Naive thymus-derived CD4-positive, alpha-beta T cell (primary cell): ENCODE results near the gene DNAH6. TPM values are rescaled to one million over a fixed set of nuclear protein-coding genes. Genes with fewer than 3 reads are reported as not detected.

Experiments used
- ATAC-seq: fragments of 150-1000 bp; cut with Tn5 transposase; 2 replicates; pipeline ENCODE4 v1.10.0; 2021; ENCODE audit warnings: mild to moderate bottlenecking, moderate library complexity
- CTCF ChIA-PET: fragments of 350-600 bp; sonication (Branson Sonifier 250); formaldehyde crosslinking; loops from one replicate; lab custom pipeline; 2021; ENCODE audit warnings: antibody characterized with exemption; lab: Charles Lee
- POLR2A ChIA-PET: fragments of 350-600 bp; sonication (Branson Sonifier 250); formaldehyde crosslinking; loops from one replicate; lab custom pipeline; 2021; ENCODE audit warnings: antibody characterized with exemption, inconsistent platforms; lab: Charles Lee
- DNase-seq, 9 donors: peaks; one replicate each; pipeline versions ENCODE4 v3.0.0 to v3.0.0-alpha.2; 2020 to 2022; ENCODE audit warnings: mixed read lengths in 1 of 9
- H3K27ac ChIP-seq: one replicate; pipeline ENCODE4 v1.7.0; 2013; ENCODE audit warnings: mild to moderate bottlenecking, low read depth, low read length, moderate library complexity
- H3K27me3 ChIP-seq, 2 donors: one replicate each; pipeline ENCODE4 v1.7.0; 2013; ENCODE audit warnings: low read length in 2 of 2, mild to moderate bottlenecking in 2 of 2, moderate library complexity in 2 of 2; ENCODE audit not compliant: control insufficient read depth in 2 of 2, insufficient read depth in 2 of 2
- H3K36me3 ChIP-seq, 3 experiments: 1 replicate in 2 of 3; 2 replicates in 1 of 3; pipeline ENCODE4 v1.7.0; 2013; ENCODE audit warnings: low read length in 3 of 3, mild to moderate bottlenecking in 3 of 3, moderate library complexity in 1 of 3; ENCODE audit not compliant: insufficient read depth in 3 of 3, control insufficient read depth in 2 of 3
- H3K4me1 ChIP-seq, 2 donors: one replicate each; pipeline ENCODE4 v1.7.0; 2013; ENCODE audit warnings: low read length in 2 of 2, mild to moderate bottlenecking in 2 of 2, moderate library complexity in 1 of 2; ENCODE audit not compliant: control insufficient read depth in 2 of 2, insufficient read depth in 2 of 2
- H3K4me3 ChIP-seq: 2 replicates; pipeline ENCODE4 v1.7.0; 2013; ENCODE audit warnings: mild to moderate bottlenecking, low read length
- H3K9me3 ChIP-seq, 3 experiments: 1 replicate in 2 of 3; 2 replicates in 1 of 3; pipeline ENCODE4 v1.7.0; 2013; ENCODE audit warnings: low read length in 3 of 3; ENCODE audit not compliant: control insufficient read depth in 2 of 3
- H3K27ac Mint-ChIP-seq, 9 donors: one replicate each; pipeline ENCODE4 v1.8.0; 2020 to 2022; ENCODE audit warnings: mixed read lengths in 9 of 9, mild to moderate bottlenecking in 8 of 9, moderate library complexity in 5 of 9, inconsistent platforms in 2 of 9
- H3K27me3 Mint-ChIP-seq, 5 donors: one replicate each; pipeline ENCODE4 v1.8.0; 2021 to 2022; ENCODE audit warnings: mixed read lengths in 5 of 5, mild to moderate bottlenecking in 1 of 5
- H3K36me3 Mint-ChIP-seq, 5 donors: one replicate each; pipeline ENCODE4 v1.8.0; 2020 to 2022; ENCODE audit warnings: mixed read lengths in 5 of 5, mild to moderate bottlenecking in 3 of 5, inconsistent platforms in 1 of 5
- H3K4me1 Mint-ChIP-seq, 7 donors: one replicate each; pipeline ENCODE4 v1.8.0; 2020 to 2022; ENCODE audit warnings: mixed read lengths in 7 of 7, mild to moderate bottlenecking in 3 of 7, inconsistent platforms in 1 of 7
- H3K4me3 Mint-ChIP-seq, 10 donors: one replicate each; pipeline ENCODE4 v1.8.0; 2020 to 2022; ENCODE audit warnings: mild to moderate bottlenecking in 10 of 10, mixed read lengths in 10 of 10, moderate library complexity in 6 of 10, inconsistent platforms in 2 of 10
- H3K9me3 Mint-ChIP-seq, 11 donors: one replicate each; pipeline ENCODE4 v1.8.0; 2020 to 2022; ENCODE audit warnings: mixed read lengths in 11 of 11, mild to moderate bottlenecking in 4 of 11, inconsistent platforms in 1 of 11, moderate library complexity in 1 of 11
- intact Hi-C, 2 donors: fragments of 100-400 bp; cut with micrococcal nuclease; formaldehyde crosslinking; loops; one replicate each; pipeline ENCODE4 v1.15.1; 2023
- polyA plus RNA-seq, 2 donors: library from polyadenylated mRNA; unstranded; fragments of 300-500 nt; fragmentation: Illumina TruSeq; gene quantifications; one replicate each; pipeline ENCODE4 v1.2.3, GENCODE V29; 2021
- total RNA-seq, 6 experiments: library from RNA in 5 of 6; stranded (reverse) in 5 of 6; gene quantifications; 1 replicate in 5 of 6; 2 replicates in 1 of 6; pipeline ENCODE4 v1.2.3 and lab custom pipeline; 2021 to 2026

DNAH6 gene
- total and polyA plus RNA-seq, 7 experiments from 2014 or later, result 0.73 to 2.3 (median 1.3) TPM

DNA sequence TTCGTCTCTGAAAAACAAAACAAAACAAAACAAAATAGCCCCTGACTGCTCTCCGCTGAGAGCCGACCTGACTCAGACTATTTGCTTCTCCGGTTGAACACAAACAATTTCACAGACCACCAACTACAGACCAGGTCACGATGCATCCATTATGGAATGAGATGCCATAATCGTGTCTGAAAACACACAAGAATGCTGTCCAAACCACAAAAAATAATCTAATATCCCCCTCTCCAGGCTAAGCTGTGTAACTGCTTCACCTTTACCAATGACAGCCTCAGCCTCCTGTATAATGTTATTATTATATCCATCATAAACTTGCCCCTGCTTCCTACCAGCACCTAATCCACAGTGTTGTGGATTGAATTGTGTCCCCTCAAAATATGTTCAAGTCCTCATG lies 114.7 kb downstream of the DNAH6 start:
- Mint-ChIP-seq H3K4me1 (peaks cover 16 to 56% (median 52%) of the 10 kb centered on the region in 7 donors), H3K27ac (peak overlapping the region in 5 of 9 donors; percentile 12 to 80 (median 33)), H3K27me3 (peaks cover 0 to 2% (median 0%) of the 10 kb centered on the region in 5 donors), H3K9me3 (no peaks in the 10 kb centered on the region), H3K4me3 (peak overlapping the region in 4 of 10 donors; percentile 5 to 60 (median 34)), H3K36me3 (no peaks in the 10 kb centered on the region)
- H3K27me3 ChIP-seq, result no peaks in the 10 kb centered on the region
- DNase-seq, result peak in 6 of 9 donors; percentile 21 to 57 (median 50)
- peaks cover 0 to 15% of the 10 kb centered on the region in 2 donors for H3K4me1 ChIP-seq
- ATAC-seq, result peak; percentile 69
- no peak overlapping the region for H3K4me3 ChIP-seq
- no peaks in the 10 kb centered on the region for H3K9me3 ChIP-seq
- no peaks in the 10 kb centered on the region for H3K36me3 ChIP-seq
- ChIA-PET CTCF (interaction anchor here (1.0 to 2.2 kb wide), 6 partner anchors 22 to 381 kb away, joined by 3 to 7 read pairs (median 4); no protein-coding TSS in a partner anchor), POLR2A (interaction anchor here (1.1 to 1.3 kb wide), 3 partner anchors 104 to 237 kb away, joined by 3 to 5 read pairs (median 4); no protein-coding TSS in a partner anchor)
- H3K27ac ChIP-seq, result no peak overlapping the region
- intact Hi-C loops, result loop anchor here (1.0 to 10.0 kb wide), 8 partner anchors 105 to 606 kb away; no protein-coding TSS in a partner anchor

DNA sequence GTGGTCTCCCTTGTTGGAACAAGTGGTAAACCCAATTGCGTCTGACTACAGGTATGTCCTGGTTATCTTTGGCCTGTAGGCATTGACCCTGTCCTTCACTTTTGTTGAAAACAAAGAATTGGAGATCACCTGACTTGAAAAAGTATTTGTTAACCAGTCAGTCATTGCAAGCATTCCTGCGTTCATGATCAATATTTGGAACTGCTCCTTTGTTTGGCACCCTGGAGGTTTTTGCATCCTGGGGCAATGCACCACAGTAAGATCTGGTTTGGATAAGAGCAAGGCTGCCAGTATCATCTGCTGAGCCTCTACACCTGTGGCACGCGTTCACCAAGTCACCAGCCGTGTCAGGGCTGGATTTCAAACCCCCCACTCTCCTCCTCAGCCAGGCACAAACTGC lies 115.7 kb downstream of the DNAH6 start:
- Mint-ChIP-seq H3K9me3 (no peaks in the 10 kb centered on the region), H3K4me1 (peaks cover 16 to 65% (median 61%) of the 10 kb centered on the region in 7 donors), H3K4me3 (peak overlapping the region in 3 of 10 donors; percentile 24 to 48 (median 40)), H3K27ac (peak overlapping the region in 5 of 9 donors; percentile 33 to 63 (median 43)), H3K36me3 (no peaks in the 10 kb centered on the region), H3K27me3 (peaks cover 0 to 2% (median 0%) of the 10 kb centered on the region in 5 donors)
- Histone ChIP-seq H3K36me3 (no peaks in the 10 kb centered on the region), H3K9me3 (no peaks in the 10 kb centered on the region), H3K27ac (no peak overlapping the region), H3K27me3 (no peaks in the 10 kb centered on the region), H3K4me1 (peaks cover 0 to 15% of the 10 kb centered on the region in 2 donors), H3K4me3 (no peak overlapping the region)
- intact Hi-C loops, result loop anchor here (1.0 to 10.0 kb wide), 8 partner anchors 106 to 607 kb away; no protein-coding TSS in a partner anchor
- DNase-seq (no peak), ATAC-seq (no peak)
- ChIA-PET POLR2A (interaction anchor here (1.2 to 1.3 kb wide), 2 partner anchors 229 to 237 kb away, joined by 3 to 4 read pairs; no protein-coding TSS in a partner anchor), CTCF (interaction anchor here (1.0 to 2.2 kb wide), 5 partner anchors 21 to 294 kb away, joined by 3 to 7 read pairs (median 4); no protein-coding TSS in a partner anchor)

DNA sequence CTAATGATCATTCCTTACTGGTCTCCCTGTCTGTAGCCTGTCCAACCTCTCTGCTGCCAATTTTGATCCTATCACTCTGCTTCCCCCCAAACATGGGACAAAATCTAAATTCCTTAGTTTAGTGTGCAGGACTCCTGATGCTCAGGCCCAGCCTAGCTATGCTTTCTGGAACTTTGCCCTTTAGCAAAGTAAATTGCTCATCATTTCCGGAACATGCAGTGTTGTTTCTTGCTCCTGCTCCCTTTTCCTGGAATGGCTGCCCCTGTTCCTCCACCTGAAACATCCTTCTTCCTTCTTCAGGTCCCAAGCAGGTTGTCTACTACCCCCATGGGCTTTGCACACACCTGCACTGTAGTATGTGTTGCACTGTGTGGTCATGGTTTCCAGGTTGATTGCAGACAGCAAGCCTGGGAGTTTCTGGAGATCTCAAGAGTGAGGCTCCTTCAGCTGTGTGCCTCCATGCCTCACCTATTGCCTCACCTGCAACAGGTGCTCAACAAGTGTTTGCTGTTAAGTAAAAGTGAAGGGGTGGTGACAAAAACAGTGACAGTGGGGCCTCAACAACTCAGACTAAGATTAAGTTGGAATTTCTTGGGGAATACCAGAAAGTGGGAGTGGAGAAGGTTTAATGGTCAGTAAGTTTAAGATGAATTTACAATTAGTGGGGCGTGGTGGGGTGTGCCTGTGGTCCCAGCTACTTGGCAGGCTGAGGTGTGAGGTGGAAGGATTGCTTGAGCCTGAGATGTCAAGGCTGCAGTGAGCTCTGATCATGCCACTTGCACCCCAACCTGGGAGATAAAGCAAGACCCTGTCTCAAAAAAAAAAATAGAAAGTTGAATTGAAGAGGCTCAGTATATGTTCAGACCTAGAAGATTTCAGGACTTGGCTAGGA lies 120.0 kb downstream of the DNAH6 start:
- peaks cover 14 to 69% (median 53%) of the 10 kb centered on the region in 7 donors for H3K4me1 Mint-ChIP-seq
- no peaks in the 10 kb centered on the region for H3K9me3 ChIP-seq
- intact Hi-C loops, result loop anchor here in 1 of 2 donors (10.0 kb wide), 1 partner anchor 612 kb away; no protein-coding TSS in a partner anchor
- H3K4me3 Mint-ChIP-seq, result no peak overlapping the region
- ATAC-seq (no peak), DNase-seq (no peak)
- peaks cover 0 to 7% (median 2%) of the 10 kb centered on the region in 5 donors for H3K36me3 Mint-ChIP-seq
- H3K27ac ChIP-seq, result no peak overlapping the region
- peaks cover 0 to 8% (median 3%) of the 10 kb centered on the region in 11 donors for H3K9me3 Mint-ChIP-seq
- H3K27me3 ChIP-seq, result no peaks in the 10 kb centered on the region
- no peaks in the 10 kb centered on the region for H3K27me3 Mint-ChIP-seq
- POLR2A ChIA-PET, result interaction anchor here (0.6 to 0.7 kb wide), 2 partner anchors 58 to 718 kb away, joined by 3 read pairs; partner anchors contain the start of genes ELMOD3 and RETSAT
- H3K4me1 ChIP-seq, result peaks cover 0 to 11% of the 10 kb centered on the region in 2 donors
- peak overlapping the region in 4 of 9 donors; percentile 4 to 46 (median 22) for H3K27ac Mint-ChIP-seq
- no peaks in the 10 kb centered on the region for H3K36me3 ChIP-seq
- no peak overlapping the region for H3K4me3 ChIP-seq
- CTCF ChIA-PET, result interaction anchor here (1.1 kb wide), 1 partner anchor 246 kb away, joined by 3 read pairs; no protein-coding TSS in a partner anchor

DNA sequence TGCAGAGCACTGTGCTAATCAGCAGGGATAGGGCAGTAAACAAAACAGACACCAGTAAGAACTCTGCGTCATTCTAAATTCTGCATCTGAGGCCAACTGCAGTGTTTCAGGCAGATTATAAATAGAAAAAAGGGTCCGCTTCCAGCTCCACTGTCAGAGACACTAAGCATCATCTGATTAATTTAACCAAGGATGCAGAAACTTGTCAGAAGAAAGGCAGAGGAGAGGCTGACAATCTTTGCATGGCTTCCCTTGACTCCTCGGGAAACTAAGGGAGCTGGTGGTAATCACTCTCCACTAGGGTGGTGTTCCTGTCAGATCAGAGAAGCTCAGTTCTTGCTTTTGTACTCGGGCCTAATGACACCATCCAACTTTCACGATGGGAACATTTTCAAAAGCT lies 123.5 kb downstream of the DNAH6 start:
- H3K27me3 ChIP-seq, result no peaks in the 10 kb centered on the region
- ChIA-PET POLR2A (interaction anchor here (0.6 kb wide), 1 partner anchor 420 kb away, joined by 3 read pairs; no protein-coding TSS in a partner anchor), CTCF (no interaction called here)
- no peak overlapping the region for H3K27ac ChIP-seq
- no peak for DNase-seq
- H3K36me3 ChIP-seq, result no peaks in the 10 kb centered on the region
- no peak for ATAC-seq
- Mint-ChIP-seq H3K27ac (no peak overlapping the region), H3K9me3 (peaks cover 0 to 32% (median 14%) of the 10 kb centered on the region in 11 donors), H3K4me1 (peaks cover 2 to 39% (median 26%) of the 10 kb centered on the region in 7 donors), H3K4me3 (no peak overlapping the region), H3K36me3 (peaks cover 3 to 22% (median 18%) of the 10 kb centered on the region in 5 donors), H3K27me3 (peaks cover 0 to 13% (median 0%) of the 10 kb centered on the region in 5 donors)
- H3K9me3 ChIP-seq, result no peaks in the 10 kb centered on the region
- H3K4me1 ChIP-seq, result no peaks in the 10 kb centered on the region
- intact Hi-C loops, result loop anchor here in 1 of 2 donors (10.0 kb wide), 1 partner anchor 615 kb away; no protein-coding TSS in a partner anchor
- no peak overlapping the region for H3K4me3 ChIP-seq

DNA sequence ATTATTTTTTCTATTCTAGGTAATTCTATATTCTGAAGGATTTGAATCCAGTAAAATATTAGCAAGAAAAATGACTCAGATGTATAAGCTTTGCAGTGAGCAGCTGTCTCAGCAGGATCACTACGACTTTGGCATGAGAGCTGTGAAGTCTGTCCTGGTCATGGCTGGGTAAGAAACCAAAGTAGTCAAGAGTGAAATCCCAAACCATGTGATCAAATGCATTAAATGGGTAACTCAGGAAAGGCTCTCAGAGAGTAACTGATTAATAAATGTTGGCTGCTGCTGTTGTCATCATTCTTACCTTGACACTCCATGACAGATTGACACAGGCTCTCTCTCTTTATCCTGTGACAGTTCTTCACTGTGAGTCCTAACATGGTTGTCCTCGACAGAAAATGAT lies 124.1 kb downstream of the DNAH6 start:
- Histone ChIP-seq H3K9me3 (no peaks in the 10 kb centered on the region), H3K4me1 (no peaks in the 10 kb centered on the region), H3K36me3 (no peaks in the 10 kb centered on the region), H3K4me3 (no peak overlapping the region), H3K27ac (no peak overlapping the region), H3K27me3 (no peaks in the 10 kb centered on the region)
- Mint-ChIP-seq H3K4me3 (no peak overlapping the region), H3K4me1 (peaks cover 2 to 34% (median 22%) of the 10 kb centered on the region in 7 donors), H3K27me3 (peaks cover 0 to 13% (median 0%) of the 10 kb centered on the region in 5 donors), H3K9me3 (peaks cover 0 to 32% (median 14%) of the 10 kb centered on the region in 11 donors), H3K36me3 (peaks cover 3 to 22% (median 18%) of the 10 kb centered on the region in 5 donors), H3K27ac (no peak overlapping the region)
- ChIA-PET CTCF (no interaction called here), POLR2A (interaction anchor here (0.6 kb wide), 1 partner anchor 420 kb away, joined by 3 read pairs; no protein-coding TSS in a partner anchor)
- ATAC-seq (no peak), DNase-seq (no peak)
- intact Hi-C loops, result no loop called here

DNA sequence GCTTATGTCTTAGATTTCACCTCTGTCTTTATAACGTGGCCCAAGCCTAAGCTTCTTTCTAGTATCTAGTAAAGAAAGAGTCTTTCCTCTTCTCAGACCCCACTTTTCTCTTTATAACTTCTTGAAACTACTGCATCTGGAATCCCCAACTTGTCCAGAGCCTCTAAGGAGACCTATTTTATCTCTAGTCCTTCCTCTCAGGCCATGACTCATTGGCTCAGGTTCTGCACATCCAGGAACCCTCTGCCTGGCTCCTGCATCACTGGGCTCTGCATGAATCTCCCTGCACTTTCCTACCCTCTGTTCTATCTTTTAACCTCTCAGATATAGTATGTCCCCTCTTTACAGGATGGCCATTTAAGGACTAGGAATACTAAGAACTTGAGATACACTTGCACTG lies 124.7 kb downstream of the DNAH6 start:
- Histone ChIP-seq H3K4me1 (no peaks in the 10 kb centered on the region), H3K9me3 (peaks cover 0 to 4% (median 0%) of the 10 kb centered on the region in 3 experiments), H3K36me3 (no peaks in the 10 kb centered on the region), H3K27ac (no peak overlapping the region), H3K27me3 (no peaks in the 10 kb centered on the region), H3K4me3 (no peak overlapping the region)
- H3K36me3 Mint-ChIP-seq, result peaks cover 7 to 27% (median 18%) of the 10 kb centered on the region in 5 donors
- intact Hi-C loops, result no loop called here
- ChIA-PET POLR2A (interaction anchor here (0.9 kb wide), 1 partner anchor 208 kb away, joined by 3 read pairs; no protein-coding TSS in a partner anchor), CTCF (no interaction called here)
- peaks cover 0 to 38% (median 14%) of the 10 kb centered on the region in 11 donors for H3K9me3 Mint-ChIP-seq
- peaks cover 2 to 31% (median 21%) of the 10 kb centered on the region in 7 donors for H3K4me1 Mint-ChIP-seq
- H3K4me3 Mint-ChIP-seq, result no peak overlapping the region
- no peak for DNase-seq
- H3K27ac Mint-ChIP-seq, result peak overlapping the region in 2 of 9 donors; percentile 2 to 13
- peaks cover 0 to 13% (median 0%) of the 10 kb centered on the region in 5 donors for H3K27me3 Mint-ChIP-seq
- ATAC-seq, result no peak
